Measurements from ENCODE around the gene CD300E. TPM values are rescaled to one million over a fixed set of nuclear protein-coding genes. Genes with fewer than 3 reads are reported as not detected.
A peak's percentile ranks its signal among the peaks of the same experiment; 100 is the strongest.

Gene CD300E
- total RNA-seq, 1 experiment from 2014 or later = not detected

GRCh38 chr17:74610108-74610507 lies 13.4 kb downstream of the CD300E start:
- Histone ChIP-seq H3K36me3 (ENCODE audit: control insufficient read depth in 1 of 2, insufficient read depth in 2 of 2, low read length in 2 of 2) (no peaks in the 10 kb centered on the region), H4K20me1 (ENCODE audit: insufficient read depth) (no peaks in the 10 kb centered on the region), H3K27me3 (ENCODE audit: insufficient read depth, low read length) (peaks cover 77% of the 10 kb centered on the region), H3K4me1 (ENCODE audit: control insufficient read depth in 1 of 2, insufficient read depth in 2 of 2, low read length in 2 of 2) (peaks cover 0 to 6% of the 10 kb centered on the region in 2 experiments; a peak in 1 of 4 replicates), H3K9me2 (ENCODE audit: insufficient read depth) (no peaks in the 10 kb centered on the region), H3K9ac (ENCODE audit: low read length) (no peak overlapping the region), H2AFZ (ENCODE audit: low read depth, low read length, poor library complexity, severe bottlenecking) (no peak overlapping the region), H3K9me3 (ENCODE audit: control insufficient read depth in 1 of 2, insufficient read depth in 1 of 2, low read depth in 1 of 2, low read length in 2 of 2) (no peaks in the 10 kb centered on the region), H3K4me3 (replicated peaks in 1 of 2; ENCODE audit: low read depth in 1 of 2, low read length in 2 of 2) (no peak overlapping the region), H3K79me2 (ENCODE audit: insufficient read depth, low read length) (no peaks in the 10 kb centered on the region), H3K4me2 (ENCODE audit: low read length) (no peak overlapping the region), H3K27ac (ENCODE audit: low read depth, low read length) (no peak overlapping the region)
- ChIA-PET RAD21 (ENCODE audit: low non-redundant PET in 1 of 2, low total read pairs in 2 of 2, uncharacterized antibody in 2 of 2, unreplicated experiment in 2 of 2) (no interaction called here), CTCF (no interaction called here), POLR2A (no interaction called here)
- no TSS peak for BruUV-seq (replicated peaks)
- no peak for DNase-seq (ENCODE audit: low read depth, low spot score)
- TF ChIP-seq FOSL1 (IDR thresholded peaks at IDR 0.05; ENCODE audit: low read depth) = no peak
- TF ChIP-seq, protein P1, sequence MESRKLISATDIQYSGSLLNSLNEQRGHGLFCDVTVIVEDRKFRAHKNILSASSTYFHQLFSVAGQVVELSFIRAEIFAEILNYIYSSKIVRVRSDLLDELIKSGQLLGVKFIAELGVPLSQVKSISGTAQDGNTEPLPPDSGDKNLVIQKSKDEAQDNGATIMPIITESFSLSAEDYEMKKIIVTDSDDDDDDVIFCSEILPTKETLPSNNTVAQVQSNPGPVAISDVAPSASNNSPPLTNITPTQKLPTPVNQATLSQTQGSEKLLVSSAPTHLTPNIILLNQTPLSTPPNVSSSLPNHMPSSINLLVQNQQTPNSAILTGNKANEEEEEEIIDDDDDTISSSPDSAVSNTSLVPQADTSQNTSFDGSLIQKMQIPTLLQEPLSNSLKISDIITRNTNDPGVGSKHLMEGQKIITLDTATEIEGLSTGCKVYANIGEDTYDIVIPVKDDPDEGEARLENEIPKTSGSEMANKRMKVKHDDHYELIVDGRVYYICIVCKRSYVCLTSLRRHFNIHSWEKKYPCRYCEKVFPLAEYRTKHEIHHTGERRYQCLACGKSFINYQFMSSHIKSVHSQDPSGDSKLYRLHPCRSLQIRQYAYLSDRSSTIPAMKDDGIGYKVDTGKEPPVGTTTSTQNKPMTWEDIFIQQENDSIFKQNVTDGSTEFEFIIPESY (IDR thresholded peaks at IDR 0.05; ENCODE audit: extremely low read depth, insufficient replicate concordance, low read length) = no peak
- TF ChIP-seq POLR2AphosphoS5 (IDR thresholded peaks at IDR 0.05; ENCODE audit: low read depth, low read length) = no peak
- no peak for TF ChIP-seq SRF (IDR thresholded peaks at IDR 0.05; ENCODE audit: low read depth)
- TF ChIP-seq YY1 (IDR thresholded peaks at IDR 0.05; ENCODE audit: extremely low read depth, insufficient replicate concordance, low read depth, low read length) = no peak
- no peak for TF ChIP-seq EGR1 (IDR thresholded peaks at IDR 0.05; ENCODE audit: low read depth)
- peak; percentile 80 for TF ChIP-seq REST (IDR thresholded peaks at IDR 0.05; ENCODE audit: low read depth)
- no peak for TF ChIP-seq EZH2 (IDR thresholded peaks at IDR 0.05)
- no peak for ATAC-seq
- intact Hi-C loops (cut with micrococcal nuclease) = no loop called here

Data from HCT116 (cell line).